HG02678 (cell line): ENCODE measurements around the gene BBS4.
"Not testable (repeated sequence)": the region's sequence is repeated elsewhere in the genome, so short reads cannot be mapped to it uniquely, and the experiment has no call there.

Experiments
- ATAC-seq: cut with Tn5 transposase; IDR thresholded peaks from one replicate; pipeline ENCODE4 v1.9.1; 2021; ENCODE audit warnings: mild to moderate bottlenecking, moderate library complexity; ENCODE audit not compliant: unreplicated experiment

BBS4 gene, protein sequence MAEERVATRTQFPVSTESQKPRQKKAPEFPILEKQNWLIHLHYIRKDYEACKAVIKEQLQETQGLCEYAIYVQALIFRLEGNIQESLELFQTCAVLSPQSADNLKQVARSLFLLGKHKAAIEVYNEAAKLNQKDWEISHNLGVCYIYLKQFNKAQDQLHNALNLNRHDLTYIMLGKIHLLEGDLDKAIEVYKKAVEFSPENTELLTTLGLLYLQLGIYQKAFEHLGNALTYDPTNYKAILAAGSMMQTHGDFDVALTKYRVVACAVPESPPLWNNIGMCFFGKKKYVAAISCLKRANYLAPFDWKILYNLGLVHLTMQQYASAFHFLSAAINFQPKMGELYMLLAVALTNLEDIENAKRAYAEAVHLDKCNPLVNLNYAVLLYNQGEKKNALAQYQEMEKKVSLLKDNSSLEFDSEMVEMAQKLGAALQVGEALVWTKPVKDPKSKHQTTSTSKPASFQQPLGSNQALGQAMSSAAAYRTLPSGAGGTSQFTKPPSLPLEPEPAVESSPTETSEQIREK

DNA sequence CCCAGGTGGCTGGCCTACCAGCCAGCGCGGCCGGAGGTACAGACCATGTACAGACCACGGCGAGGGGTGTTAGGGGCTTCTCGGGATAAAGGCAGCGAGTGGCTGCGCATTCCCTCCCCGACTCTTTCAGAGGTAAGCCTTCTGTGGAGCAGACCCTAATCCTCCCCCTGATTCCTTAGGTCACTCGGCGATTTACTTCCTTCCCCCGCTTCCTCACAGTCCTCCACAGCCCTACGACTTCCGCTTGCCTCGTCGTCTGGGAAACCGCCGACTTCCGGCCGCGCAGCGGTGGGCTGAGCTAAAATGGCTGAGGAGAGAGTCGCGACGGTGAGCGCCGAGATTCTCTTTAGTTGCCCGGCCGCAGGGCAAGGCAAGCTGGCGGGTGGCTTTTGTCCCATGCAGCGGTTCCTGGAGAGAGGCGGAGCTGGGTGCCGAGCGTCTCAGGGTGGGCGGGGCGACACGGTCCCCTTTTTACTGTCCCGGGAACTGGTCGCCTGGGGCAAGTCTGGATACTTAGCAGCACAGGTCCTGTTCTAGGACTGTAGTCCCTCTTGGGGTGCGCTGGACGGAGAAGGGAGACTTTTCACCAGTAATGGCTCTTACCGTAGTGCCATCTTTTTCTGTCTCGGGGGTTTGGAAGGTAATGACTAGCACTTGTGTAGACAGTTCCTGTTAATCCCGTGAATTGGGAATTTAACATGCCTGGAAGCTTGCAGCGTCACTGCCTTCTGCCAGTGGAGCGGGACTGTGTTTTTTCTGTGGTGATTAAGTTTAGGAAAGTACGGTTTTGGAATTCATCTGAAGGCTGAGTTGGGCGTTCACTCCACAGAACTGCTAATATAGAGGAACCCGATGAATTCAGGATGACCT lies at the start of gene BBS4, which contains the start of gene HIGD2B:
TSS of gene BBS4 (plus strand) at position 283 of the 870 bp plus-strand sequence. CDS start at position 304, 21 bp downstream.
TSS of gene HIGD2B (minus strand) at position 258 of the 870 bp plus-strand sequence. CDS start 9,808 bp downstream, outside the sequence.
- peak; percentile 95 for ATAC-seq

DNA sequence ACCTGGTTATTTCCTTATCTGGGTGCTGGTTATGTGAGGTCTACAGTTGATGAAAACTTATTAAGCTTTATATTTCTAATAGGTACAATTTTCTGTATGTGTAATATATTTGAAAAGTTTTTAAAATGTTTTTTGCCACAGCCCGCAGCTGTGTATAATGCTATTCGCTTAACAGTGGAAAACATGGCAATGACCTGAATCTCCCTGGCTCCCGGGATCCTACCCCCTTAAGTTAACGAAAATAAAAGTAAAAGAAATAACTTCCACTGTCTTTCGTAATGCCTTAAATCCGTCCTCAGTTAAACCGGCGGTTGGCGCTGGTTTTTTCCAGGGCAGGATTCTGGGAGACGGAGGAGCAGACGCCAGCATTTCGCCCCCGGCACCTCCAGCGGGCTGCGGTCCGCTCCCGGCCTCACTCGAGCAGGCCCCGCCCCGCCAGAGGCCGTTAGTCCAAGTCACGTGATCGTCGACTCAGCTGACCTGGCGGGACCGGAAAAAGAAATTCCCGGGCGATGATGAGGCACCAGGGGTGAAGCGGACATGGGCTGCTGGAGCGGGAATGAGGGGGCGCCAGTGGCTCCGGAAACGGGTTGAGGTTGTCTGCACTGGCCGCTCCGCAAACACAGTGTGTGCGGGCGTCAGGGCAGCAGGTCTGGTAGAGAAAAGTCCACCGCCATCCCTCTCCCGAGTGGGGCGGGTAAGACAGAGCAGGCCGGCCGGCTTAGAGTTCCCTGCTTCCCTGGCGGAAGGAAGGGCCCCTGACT lies 49.3 kb upstream of the BBS4 start:
- ATAC-seq, result peak; percentile 69

DNA sequence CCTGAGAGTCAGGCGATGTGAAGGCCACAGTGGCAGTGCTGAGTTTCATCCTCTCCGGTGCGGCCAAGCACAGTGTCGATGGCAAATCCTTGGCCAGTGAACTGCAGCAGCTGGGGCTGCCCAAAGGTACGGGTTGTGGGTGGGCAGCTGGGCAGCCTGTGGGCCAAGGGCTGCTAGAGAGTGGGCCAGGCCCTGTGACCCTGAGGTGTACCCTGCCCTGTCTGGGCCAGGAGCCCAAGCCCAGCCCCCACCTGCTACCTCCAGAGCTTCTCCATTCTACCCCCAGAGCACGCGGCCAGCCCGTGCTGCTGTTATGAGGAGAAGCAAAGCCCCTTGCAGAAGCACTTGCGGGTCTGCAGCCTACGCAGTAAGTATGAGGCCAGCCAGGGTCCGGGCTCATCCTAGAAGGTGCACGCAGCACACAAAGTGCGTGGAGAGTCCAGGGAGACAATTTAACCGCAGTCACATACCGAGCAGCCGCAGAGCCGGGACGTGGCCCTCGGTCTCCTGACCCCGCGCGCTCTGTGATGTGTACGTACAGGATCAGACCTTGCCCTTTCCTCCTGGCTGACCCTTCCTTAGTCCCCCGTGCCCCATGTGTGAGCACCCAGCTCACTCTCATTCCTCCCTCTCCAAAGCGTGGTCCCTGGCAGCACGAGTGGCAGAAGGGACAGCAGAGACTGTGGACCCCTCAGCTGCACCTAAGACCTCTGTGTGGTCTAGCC lies 46.1 kb upstream of the BBS4 start:
- ATAC-seq, result not testable (repeated sequence)

DNA sequence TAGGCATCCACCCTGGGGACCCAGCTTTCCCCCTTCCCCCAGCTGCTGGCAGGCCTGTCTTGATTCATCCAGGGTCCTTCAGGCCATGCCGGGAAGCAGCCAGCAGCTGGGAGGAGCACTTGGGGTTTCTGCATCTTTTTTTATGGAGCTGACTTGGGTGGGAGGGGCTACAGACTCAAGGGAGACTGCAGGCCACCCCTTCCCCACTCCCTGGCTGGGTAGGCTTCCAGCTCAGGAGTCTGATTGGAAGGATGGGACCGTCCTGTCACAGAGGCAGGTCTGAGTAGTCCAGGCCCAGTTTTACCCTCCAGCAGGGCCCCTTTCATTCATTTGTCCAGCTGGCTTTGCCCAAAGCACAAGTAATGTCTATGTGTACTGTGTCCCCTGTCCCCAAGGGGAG lies 43.7 kb upstream of the BBS4 start:
- not testable (repeated sequence) for ATAC-seq

DNA sequence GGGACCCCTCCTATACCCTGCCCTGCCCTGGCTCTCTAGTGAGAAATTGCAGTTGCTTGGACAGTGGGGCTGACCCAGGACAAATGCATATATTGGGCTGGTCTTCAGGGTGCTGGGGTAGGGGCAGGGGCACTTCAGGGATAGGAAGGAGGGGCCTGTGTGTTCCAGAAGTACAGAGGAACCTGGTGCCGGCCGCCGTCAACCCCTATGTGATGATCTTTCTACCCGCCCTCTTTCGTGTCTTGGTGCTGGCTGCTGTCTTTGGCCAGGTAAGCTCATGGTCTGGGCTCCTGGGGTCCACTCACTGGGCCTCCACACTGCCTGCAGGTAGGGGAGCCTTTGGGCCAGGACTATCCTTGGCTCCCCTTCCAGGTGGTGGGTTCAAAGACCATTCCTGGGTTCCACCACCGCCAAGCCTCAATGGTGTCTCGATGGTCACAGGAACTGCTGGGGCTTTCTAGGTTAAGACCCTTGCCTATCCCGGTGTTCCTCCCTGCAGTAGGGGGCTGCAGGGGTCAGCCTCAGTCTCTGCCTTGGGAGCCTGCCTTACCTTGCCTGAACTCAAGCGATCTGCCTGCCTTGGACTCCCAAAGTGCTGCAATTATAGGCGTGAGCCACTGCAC lies 37.3 kb upstream of the BBS4 start:
- ATAC-seq, result not testable (repeated sequence)

DNA sequence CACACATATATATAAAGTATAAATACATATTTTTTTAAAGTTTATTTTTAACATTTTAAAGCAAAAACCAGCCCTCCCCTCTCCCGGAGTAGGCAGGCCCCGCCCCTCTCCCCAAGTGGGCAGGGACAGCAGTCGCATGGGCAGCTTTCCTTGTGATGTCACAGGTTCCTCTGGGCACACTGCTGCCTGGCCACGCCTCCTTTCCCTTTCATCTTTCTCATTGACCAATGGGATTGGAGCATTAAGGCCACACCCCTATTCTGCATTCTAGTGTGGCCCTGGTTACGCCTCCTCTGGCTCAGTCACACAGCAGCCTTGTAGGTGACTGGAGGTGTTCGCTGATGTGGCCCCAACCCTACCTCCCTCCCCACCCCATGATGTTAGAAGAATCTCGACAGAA lies 31.6 kb upstream of the BBS4 start, which contains the start of gene GOLGA6B:
TSS of gene GOLGA6B (plus strand) at position 301 of the 400 bp plus-strand sequence. CDS start at position 342, 41 bp downstream.
- ATAC-seq, result not testable (repeated sequence)

DNA sequence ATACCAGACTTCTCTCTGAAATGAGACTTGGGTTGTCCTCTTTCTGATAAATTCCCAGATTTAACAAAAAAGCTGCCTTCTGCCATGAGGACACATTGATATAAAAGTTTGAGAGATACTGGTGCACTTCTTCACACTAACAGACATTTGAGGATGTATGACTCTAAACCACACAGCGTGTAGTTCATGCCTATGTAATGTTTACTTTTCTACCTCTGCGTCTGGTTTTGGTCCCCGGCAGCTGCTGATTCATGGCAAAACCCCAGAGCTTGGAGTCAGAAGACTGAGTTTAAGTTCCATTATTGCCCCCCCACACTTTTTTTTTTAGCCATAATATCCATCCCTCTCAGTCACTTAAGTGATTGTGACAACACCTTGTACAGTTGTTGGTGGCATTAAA lies 30.0 kb upstream of the BBS4 start:
- not testable (repeated sequence) for ATAC-seq

DNA sequence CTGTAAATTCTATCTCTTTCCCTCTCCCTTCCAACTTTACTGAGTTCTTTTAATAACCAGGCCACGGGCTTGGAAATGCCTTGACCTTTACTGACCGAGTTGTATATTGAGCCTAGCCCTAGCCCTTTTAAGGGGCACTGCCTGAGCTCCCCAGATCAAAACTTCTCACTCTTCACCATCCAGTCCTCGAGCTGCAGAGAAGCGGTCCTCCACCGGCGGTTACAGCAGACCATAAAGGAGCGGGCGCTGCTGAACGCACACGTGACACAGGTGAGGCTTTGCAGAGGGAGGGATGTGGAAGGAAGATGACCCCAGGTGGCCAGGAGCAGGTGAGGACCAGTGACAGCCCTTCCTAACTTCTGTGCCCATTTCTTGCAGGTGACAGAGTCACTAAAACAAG lies 24.9 kb upstream of the BBS4 start:
- not testable (repeated sequence) for ATAC-seq

DNA sequence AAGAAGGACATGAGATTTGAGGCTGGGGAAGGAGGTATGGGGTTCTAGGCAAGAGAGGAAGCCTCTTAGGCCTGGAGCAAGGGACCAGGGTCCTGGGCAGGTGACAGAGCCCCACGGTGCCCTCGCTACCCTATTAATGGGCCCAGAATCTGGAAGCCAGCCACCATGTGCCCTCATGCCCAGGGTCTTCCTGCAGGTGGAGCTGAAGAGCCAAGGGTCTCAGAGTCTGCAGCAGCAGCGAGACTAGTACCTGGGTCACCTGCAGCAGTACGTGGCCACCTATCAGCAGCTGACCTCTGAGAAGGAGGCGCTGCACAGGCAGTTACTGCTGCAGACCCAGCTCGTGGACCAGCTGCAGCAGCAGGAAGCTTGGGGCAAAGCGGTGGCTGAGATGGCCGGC lies 22.1 kb upstream of the BBS4 start:
- ATAC-seq, result not testable (repeated sequence)

DNA sequence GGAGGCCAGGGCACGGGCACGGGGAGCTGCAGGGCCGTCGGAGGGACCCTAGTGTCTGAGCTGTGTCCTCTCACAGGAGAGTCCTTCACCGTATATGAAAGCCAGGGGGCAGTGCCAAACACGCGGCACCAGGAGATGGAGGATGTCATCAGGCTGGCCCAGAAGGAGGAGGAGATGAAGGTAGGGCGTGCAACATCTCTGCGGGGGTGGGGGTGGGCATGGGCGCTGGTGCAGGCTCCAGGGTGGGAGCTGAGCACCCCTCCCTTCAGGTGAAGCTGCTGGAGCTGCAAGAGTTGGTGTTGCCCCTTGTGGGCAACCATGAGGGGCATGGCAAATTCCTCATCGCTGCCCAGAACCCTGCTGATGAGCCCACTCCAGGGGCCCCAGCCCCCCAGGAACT lies 20.3 kb upstream of the BBS4 start:
- ATAC-seq, result not testable (repeated sequence)

DNA sequence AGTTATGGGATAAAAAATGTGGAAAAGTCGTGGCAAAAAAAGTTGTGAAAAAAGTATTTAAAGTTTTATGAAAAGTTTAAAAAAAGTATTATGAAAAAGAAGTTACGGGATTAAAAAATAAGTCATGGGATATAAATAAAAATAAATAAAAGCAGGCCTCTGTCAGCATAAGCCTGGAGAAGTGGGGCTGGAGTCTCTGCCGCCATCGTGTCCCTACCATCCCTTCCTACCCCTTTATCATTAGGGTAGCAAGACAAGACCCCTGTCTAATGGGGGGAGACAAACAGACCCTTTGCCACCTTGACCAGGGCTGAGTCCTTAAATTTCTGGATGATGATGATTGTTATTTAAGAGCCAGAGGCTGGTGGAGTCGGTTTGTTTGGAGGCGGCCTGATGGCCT lies 16.2 kb upstream of the BBS4 start:
- not testable (repeated sequence) for ATAC-seq

DNA sequence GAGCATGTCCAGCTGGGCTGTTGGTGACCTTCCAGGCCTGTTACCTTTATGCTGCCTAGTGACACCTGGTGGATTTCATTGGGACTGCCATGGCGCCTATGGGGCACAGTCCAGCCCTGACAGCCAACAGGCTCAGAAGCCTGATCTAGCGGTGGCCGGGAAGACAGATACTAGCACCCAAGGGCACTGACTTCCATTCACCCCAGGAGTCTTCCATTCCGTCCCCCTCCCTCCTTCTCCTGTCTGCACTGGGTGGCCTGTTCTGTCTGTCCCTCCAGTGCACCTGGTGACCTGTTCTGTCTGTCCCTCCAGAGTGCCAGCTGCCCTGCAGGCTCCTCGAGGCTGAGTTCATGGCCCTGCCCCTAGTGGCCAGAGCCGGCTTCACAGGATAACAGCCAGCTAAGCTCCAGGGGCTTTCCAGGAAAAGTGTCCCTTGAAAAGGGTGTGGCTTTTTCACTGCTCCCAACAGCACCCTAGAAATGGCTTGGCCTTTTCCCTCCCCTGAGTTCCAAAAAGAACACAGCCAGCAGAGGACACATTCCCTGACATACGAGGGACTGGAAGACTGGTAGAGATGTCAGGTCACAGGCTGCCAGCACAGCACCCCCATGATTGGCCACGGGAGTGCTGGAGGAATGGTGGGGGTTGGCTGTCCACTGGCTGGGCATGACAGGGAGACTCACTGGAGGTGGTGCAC lies 15.2 kb upstream of the BBS4 start:
- ATAC-seq, result peak; percentile 91

DNA sequence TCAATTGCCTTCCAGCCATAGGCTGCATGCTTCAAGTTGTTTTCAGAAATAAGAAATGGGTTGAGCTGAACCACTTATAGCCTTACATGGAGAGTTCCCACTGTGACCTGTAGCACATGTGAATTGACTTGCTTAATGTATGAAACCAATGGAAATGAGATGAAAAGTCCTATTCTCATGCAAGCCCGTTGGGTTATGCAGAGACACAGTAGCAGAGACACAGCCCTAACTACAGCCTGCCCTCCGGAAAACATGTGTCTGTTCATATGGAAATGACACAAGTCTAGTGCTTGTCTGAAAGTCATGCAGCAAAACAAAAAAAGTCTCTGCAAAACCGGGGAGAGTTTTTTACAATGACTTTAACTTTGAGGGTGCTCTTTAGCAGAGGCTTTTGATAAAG lies 14.5 kb upstream of the BBS4 start:
- ATAC-seq, result no peak

DNA sequence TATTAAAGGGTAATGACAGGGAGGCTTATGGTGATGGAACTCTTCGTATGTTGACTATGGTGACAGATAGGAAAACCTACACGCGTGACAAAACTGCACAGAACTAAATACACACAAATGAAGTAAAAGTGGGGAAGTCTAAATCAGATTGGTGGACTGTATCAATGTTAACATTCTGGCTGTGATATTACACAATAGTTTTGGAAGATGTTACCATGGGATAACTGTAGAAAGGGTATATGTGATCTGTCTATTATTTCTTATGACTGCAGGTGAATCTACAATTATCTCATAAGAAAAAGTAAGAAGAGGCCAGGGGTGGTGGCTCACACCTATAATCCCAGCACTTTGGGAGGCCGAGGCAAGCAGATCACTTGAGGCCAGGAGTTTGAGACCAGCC lies 9.2 kb upstream of the BBS4 start:
- no peak for ATAC-seq

DNA sequence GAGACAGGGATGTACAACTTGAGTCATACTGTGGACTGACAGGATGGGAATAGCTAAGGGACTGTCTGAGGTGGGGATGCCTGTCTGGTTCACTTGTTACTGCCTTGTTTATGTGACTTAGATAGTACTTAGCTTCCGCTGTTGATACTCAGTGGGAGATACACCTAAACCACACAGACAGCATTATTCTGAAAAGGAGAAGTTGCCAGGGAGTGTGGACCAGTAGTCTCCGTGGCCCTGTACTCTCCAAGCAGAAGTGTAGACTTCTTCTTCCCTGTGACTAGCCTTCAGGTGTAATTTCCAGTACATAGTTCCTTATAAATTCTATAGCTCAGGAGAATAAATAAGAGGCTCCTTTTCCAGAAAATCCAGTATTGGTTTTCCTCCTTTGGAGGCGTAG lies 5.1 kb upstream of the BBS4 start:
- ATAC-seq, result no peak

DNA sequence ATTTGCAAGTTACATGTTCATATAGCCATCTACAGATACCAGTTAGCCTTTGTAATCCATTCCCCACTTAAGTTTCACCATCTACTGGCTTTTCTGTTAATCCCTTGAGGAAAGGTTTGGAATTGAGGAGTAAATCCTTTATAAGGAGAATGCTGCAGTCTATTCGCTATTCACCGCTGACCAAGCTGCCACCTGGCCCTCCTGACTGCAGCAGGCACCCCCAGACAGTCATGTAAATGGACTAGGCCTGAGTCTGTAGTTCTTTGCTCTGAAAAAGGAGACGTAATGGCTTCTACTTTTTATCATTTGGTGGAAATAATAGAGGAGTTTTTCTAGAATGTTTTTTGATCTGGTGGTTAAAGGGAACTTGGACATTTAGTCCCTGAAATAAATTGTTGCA lies 3.2 kb upstream of the BBS4 start:
- no peak for ATAC-seq

DNA sequence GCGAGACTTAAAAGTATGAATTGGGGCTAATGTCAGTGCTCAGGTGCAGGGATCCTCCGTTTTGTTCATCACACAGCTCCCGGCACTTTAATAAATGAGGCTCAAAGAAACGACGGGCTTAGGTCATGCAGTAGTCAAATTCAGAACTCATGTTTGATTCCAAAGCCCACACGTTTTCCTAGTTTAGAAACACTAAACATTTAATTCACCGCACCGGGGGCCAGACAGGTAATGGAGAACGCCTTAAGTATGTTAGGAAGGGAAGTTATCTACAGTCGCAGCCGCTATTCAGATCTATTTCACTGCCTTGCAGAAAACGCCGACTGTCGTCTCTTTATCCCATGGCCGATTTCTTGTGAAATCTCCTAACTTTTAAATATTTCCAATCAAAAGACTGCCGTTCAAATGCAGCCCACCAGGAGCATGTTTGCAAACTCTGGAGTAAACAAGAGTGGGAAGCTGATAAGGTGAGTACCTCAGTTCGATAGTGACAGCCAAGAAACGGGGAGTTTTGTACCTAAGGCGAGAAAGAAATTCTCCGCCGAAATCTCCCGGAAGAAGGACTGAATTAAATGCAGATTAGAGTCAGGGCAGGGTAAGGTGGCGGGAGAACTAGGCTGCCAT lies 594 bp upstream of the BBS4 start:
- ATAC-seq, result no peak

DNA sequence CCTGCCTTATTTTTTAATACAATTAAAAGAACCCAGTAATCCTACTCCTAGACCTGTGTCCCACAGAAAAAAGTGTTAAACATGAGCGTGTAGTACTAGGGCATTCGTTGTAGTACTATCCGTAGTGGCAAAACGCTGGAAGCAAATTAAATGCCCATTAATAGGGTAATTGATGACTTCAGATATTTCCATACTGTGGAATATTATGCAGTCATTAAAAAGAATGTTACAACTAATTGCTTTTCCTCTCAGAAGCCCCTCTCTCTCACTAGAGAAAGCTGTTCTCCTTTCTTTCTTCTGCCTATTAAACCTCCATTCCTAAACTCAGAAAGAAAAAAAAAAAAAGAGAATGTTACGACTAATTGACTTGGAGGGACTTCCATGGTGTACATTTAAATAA lies 2.7 kb downstream of the BBS4 start:
- no peak for ATAC-seq
